Measurements from ENCODE around the gene MUL1. TPM values are rescaled to one million over a fixed set of nuclear protein-coding genes. Genes with fewer than 3 reads are reported as not detected.

Gene MUL1
- 10 to 100 TPM; 18.0 to 21.4 (median 20.8) TPM for total RNA-seq
- 14.7 TPM for total RNA-seq (2013)
- total RNA-seq: 20.4 to 42.0 (median 29.2) reads per million in 29 experiments

DNA sequence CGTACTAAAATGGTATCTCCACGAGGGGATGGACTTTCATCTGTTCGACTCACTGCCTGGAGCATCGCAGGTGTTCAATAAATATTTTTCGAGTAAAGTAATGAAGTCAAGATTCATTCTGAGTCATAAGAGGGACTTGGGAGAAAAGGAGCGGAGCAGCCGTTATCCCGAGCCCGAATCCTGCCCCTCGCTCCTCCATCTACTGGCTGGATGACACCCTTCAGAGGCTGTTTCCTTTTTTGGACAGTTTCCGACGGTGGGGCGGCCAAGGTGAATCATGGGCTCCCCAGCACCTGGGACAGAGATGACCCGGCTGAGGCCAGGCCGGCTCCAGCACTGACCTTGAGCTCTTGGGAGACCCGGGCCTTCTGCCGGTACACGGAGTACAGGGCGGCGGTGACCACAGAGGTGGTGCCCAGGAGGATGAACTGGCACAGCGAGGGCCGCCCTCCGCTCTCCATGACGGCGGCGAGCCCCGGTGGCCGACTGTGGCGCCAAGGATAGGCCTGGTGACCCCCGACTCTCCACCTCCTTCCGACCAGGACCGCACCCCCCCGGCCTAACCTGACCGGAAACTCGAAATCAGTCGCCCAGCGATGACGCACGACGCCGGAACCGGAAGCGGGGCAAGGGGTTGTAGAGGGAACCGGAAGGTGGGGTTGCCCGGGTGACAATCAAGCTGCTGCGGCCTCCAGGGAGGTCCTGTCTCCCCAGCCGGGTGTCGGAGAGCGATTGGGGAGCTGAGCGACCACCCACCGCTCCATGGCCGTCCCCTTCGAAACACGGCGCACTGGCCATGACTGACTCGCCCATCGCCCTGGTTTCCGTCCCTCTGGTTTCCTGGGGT is at the start of gene MUL1:
Gene MUL1 (minus strand): TSS at position 588 of the 847 bp plus-strand sequence. CDS start 127 bp downstream, at position 461.
- Histone ChIP-seq H3K4me1 (ENCODE audit: control insufficient read depth in 1 of 2, extremely low read depth in 1 of 2, insufficient read depth in 2 of 2, low read length in 2 of 2) (peaks cover 7 to 18% of the 10 kb centered on the region in 2 experiments), H3K4me3 (ENCODE audit: control insufficient read depth in 1 of 2, extremely low read depth in 1 of 2, low read length in 1 of 2) (peak within 1 kb of the TSS; percentile 88 to 98), H3K27me3 (replicated peaks in 1 of 2; ENCODE audit: control insufficient read depth in 2 of 2, extremely low read depth in 1 of 2, insufficient read depth in 2 of 2, low read length in 1 of 2) (peaks cover 0 to 9% of the 10 kb centered on the region in 2 experiments), H3K9me3 (no peaks in the 10 kb centered on the region), H3K27ac (ENCODE audit: low read length) (peak within 1 kb of the TSS; percentile 97), H3K36me3 (ENCODE audit: control insufficient read depth in 2 of 2, extremely low read depth in 1 of 2, insufficient read depth in 1 of 2, low read length in 1 of 2) (peaks cover 0 to 8% of the 10 kb centered on the region in 2 donors)
- WGBS (ENCODE audit: insufficient coverage): 3% methylated on average over 39 of the region's 58 CpGs
- peaks cover under 1 to 8% of the 10 kb centered on the region in 2 donors for H3K27me3 Mint-ChIP-seq
- no peaks in the 10 kb centered on the region for H3K9me3 Mint-ChIP-seq
- peak within 1 kb of the TSS; percentile 81 to 89 (median 85) for H3K4me3 Mint-ChIP-seq
- peak within 1 kb of the TSS; percentile 63 to 92 for H3K27ac Mint-ChIP-seq
- ATAC-seq (replicated peaks in 1 of 4) (peak; percentile 85 to 95 (median 92)), DNase-seq (peak; percentile 81 to 94 (median 91))
- H3K4me1 Mint-ChIP-seq: peaks cover 28 to 40% (median 28%) of the 10 kb centered on the region in 3 donors
- peaks cover 7% of the 10 kb centered on the region for H3K36me3 Mint-ChIP-seq
- CTCF ChIA-PET: no interaction called here
- POLR2A ChIA-PET: interaction anchor here in 1 of 2 donors (0.6 kb wide), 1 partner anchor 22 kb away, joined by 3 read pairs; the partner anchor contains the start of gene CAMK2N1

DNA sequence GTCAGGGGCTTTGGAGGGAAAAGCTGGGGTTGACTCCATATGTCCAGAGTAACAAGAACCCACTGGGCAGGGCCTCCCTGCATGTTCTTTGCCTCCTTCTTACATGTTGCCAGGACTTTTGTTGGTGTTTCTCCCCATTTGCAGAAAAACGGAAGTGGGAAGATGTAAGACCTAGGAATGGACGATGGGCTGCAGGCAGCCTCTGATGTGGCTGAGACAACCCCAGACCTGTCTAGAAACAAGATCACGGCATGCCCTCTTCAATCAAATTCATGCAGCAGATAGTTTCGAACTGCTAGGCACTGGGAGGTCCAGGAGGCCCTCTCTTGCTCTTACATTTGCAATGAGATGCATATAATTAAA is 47.8 kb upstream of the MUL1 start:
- H3K36me3 ChIP-seq (ENCODE audit: control insufficient read depth in 2 of 2, extremely low read depth in 1 of 2, insufficient read depth in 1 of 2, low read length in 1 of 2): no peaks in the 10 kb centered on the region
- POLR2A ChIA-PET: no interaction called here
- no peak overlapping the region for H3K27ac ChIP-seq (ENCODE audit: low read length)
- Mint-ChIP-seq H3K27ac (no peak overlapping the region), H3K9me3 (no peaks in the 10 kb centered on the region), H3K36me3 (no peaks in the 10 kb centered on the region), H3K4me3 (no peak overlapping the region), H3K27me3 (peaks cover 19 to 42% of the 10 kb centered on the region in 2 donors), H3K4me1 (peaks cover 0 to 3% (median 2%) of the 10 kb centered on the region in 3 donors)
- H3K27me3 ChIP-seq (replicated peaks in 1 of 2; ENCODE audit: control insufficient read depth in 2 of 2, extremely low read depth in 1 of 2, insufficient read depth in 2 of 2, low read length in 1 of 2): peaks cover 6 to 67% of the 10 kb centered on the region in 2 experiments
- no peaks in the 10 kb centered on the region for H3K9me3 ChIP-seq
- no peak overlapping the region for H3K4me3 ChIP-seq (ENCODE audit: control insufficient read depth in 1 of 2, extremely low read depth in 1 of 2, low read length in 1 of 2)
- CTCF ChIA-PET: no interaction called here
- H3K4me1 ChIP-seq (ENCODE audit: control insufficient read depth in 1 of 2, extremely low read depth in 1 of 2, insufficient read depth in 2 of 2, low read length in 2 of 2): peaks cover 0 to 8% of the 10 kb centered on the region in 2 experiments
- no peak for DNase-seq
- ATAC-seq (replicated peaks in 1 of 4): no peak
- 50% methylated on average over 1 of the region's 4 CpGs for WGBS (ENCODE audit: insufficient coverage)

DNA sequence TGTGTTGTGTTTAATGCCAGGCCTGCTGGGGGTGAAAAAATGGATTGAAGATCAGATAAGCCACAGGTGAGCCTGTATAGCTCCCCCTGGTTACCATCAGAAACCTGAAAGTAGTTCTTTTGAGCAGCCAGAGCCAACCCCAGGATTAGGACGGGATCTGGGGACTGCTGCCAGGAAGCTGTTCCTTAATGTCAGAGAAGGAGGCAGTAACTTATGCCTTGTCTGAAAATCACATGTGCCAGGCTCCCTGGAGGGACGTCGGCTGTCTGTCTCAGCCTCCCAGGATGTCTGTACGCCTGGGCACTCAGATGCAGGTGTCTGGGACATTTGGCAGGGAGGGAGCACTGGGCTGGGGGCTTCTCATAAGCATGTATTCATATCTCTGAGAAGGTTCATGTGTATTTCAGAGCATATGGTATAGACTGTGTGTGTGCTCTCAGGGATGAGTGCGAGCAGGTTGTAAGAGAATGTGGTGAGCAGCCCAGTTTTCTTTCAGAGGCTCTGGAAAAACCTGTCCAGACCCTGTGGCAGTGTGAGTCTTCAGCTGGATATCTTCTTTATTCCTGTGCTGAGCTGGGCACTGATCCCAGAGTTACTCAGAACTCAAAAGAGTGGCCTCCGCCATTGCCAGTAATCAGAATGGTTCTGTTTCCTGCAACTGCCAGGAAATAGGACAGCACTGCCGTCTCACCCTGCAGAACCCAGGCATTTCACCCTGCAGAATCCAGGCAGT is 47.2 kb upstream of the MUL1 start:
- peaks cover 17 to 40% of the 10 kb centered on the region in 2 donors for H3K27me3 Mint-ChIP-seq
- DNase-seq: no peak
- 68% methylated on average over 7 of the region's 7 CpGs for WGBS (ENCODE audit: insufficient coverage)

DNA sequence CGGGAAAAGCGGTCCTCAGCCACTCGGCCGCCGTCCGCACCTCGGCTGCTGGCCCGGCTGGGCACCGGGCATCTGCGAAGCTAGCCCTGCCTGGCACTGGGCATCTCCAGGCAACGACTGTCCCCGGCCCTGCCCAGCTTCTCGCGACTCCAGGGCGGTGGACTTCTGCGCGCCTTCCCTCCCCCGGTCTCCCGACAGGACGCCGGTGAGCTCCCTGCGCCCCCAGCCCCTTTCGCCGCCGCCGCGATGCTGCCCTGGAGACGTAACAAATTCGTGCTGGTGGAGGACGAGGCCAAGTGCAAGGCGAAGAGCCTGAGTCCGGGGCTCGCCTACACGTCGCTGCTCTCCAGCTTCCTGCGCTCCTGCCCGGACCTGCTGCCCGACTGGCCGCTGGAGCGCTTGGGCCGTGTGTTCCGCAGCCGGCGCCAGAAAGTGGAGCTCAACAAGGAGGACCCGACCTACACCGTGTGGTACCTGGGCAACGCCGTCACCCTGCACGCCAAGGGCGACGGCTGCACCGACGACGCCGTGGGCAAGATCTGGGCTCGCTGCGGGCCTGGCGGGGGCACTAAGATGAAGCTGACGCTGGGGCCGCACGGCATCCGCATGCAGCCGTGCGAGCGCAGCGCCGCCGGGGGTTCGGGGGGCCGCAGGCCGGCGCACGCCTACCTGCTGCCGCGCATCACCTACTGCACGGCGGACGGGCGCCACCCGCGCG is 44.9 kb upstream of the MUL1 start:
- Mint-ChIP-seq H3K4me1 (peaks cover 0 to 3% (median 2%) of the 10 kb centered on the region in 3 donors), H3K36me3 (no peaks in the 10 kb centered on the region), H3K27me3 (peaks cover 21 to 46% of the 10 kb centered on the region in 2 donors), H3K27ac (no peak overlapping the region), H3K9me3 (no peaks in the 10 kb centered on the region), H3K4me3 (no peak overlapping the region)
- ChIA-PET CTCF (interaction anchor here in 1 of 2 donors (0.6 kb wide), 1 partner anchor 25 kb away, joined by 3 read pairs; no protein-coding TSS in a partner anchor), POLR2A (no interaction called here)
- DNase-seq (no peak), ATAC-seq (replicated peaks in 1 of 4) (no peak)
- Histone ChIP-seq H3K27me3 (replicated peaks in 1 of 2; ENCODE audit: control insufficient read depth in 2 of 2, extremely low read depth in 1 of 2, insufficient read depth in 2 of 2, low read length in 1 of 2) (peaks cover 9 to 61% of the 10 kb centered on the region in 2 experiments), H3K9me3 (no peaks in the 10 kb centered on the region), H3K27ac (ENCODE audit: low read length) (no peak overlapping the region), H3K36me3 (ENCODE audit: control insufficient read depth in 2 of 2, extremely low read depth in 1 of 2, insufficient read depth in 1 of 2, low read length in 1 of 2) (no peaks in the 10 kb centered on the region), H3K4me1 (ENCODE audit: control insufficient read depth in 1 of 2, extremely low read depth in 1 of 2, insufficient read depth in 2 of 2, low read length in 2 of 2) (peaks cover 0 to 8% of the 10 kb centered on the region in 2 experiments), H3K4me3 (ENCODE audit: control insufficient read depth in 1 of 2, extremely low read depth in 1 of 2, low read length in 1 of 2) (no peak overlapping the region)
- WGBS (ENCODE audit: insufficient coverage): 6% methylated on average over 82 of the region's 82 CpGs

More for the DNA sequence above, 47.2 kb upstream of the MUL1 start:
- H3K4me3 ChIP-seq (ENCODE audit: control insufficient read depth in 1 of 2, extremely low read depth in 1 of 2, low read length in 1 of 2): no peak overlapping the region
- H3K4me3 Mint-ChIP-seq: no peak overlapping the region
- H3K27me3 ChIP-seq (replicated peaks in 1 of 2; ENCODE audit: control insufficient read depth in 2 of 2, extremely low read depth in 1 of 2, insufficient read depth in 2 of 2, low read length in 1 of 2): peaks cover 6 to 68% of the 10 kb centered on the region in 2 experiments
- no peaks in the 10 kb centered on the region for H3K9me3 Mint-ChIP-seq
- no peaks in the 10 kb centered on the region for H3K36me3 ChIP-seq (ENCODE audit: control insufficient read depth in 2 of 2, extremely low read depth in 1 of 2, insufficient read depth in 1 of 2, low read length in 1 of 2)
- H3K4me1 ChIP-seq (ENCODE audit: control insufficient read depth in 1 of 2, extremely low read depth in 1 of 2, insufficient read depth in 2 of 2, low read length in 2 of 2): peaks cover 0 to 8% of the 10 kb centered on the region in 2 experiments
- ChIA-PET CTCF (no interaction called here), POLR2A (no interaction called here)
- H3K36me3 Mint-ChIP-seq: no peaks in the 10 kb centered on the region
- ATAC-seq (replicated peaks in 1 of 4): no peak
- H3K4me1 Mint-ChIP-seq: peaks cover 0 to 3% (median 2%) of the 10 kb centered on the region in 3 donors
- H3K27ac ChIP-seq (ENCODE audit: low read length): no peak overlapping the region
- no peak overlapping the region for H3K27ac Mint-ChIP-seq
- no peaks in the 10 kb centered on the region for H3K9me3 ChIP-seq

GRCh38 chr1:20551945-20552727 is 44.2 kb upstream of the MUL1 start, which contains the start of gene FAM43B:
TSS of gene FAM43B (plus strand) at chr1:20552573. CDS start at chr1:20552974, 401 bp downstream.
- DNase-seq (no peak), ATAC-seq (replicated peaks in 1 of 4) (no peak)
- Mint-ChIP-seq H3K9me3 (no peaks in the 10 kb centered on the region), H3K4me3 (no peak within 1 kb of the TSS), H3K4me1 (peaks cover 0 to 3% (median 2%) of the 10 kb centered on the region in 3 donors), H3K27ac (no peak within 1 kb of the TSS), H3K36me3 (no peaks in the 10 kb centered on the region), H3K27me3 (peaks cover 26 to 47% of the 10 kb centered on the region in 2 donors)
- Histone ChIP-seq H3K36me3 (ENCODE audit: control insufficient read depth in 2 of 2, extremely low read depth in 1 of 2, insufficient read depth in 1 of 2, low read length in 1 of 2) (no peaks in the 10 kb centered on the region), H3K27ac (ENCODE audit: low read length) (no peak within 1 kb of the TSS), H3K4me1 (ENCODE audit: control insufficient read depth in 1 of 2, extremely low read depth in 1 of 2, insufficient read depth in 2 of 2, low read length in 2 of 2) (peaks cover 0 to 8% of the 10 kb centered on the region in 2 experiments), H3K27me3 (replicated peaks in 1 of 2; ENCODE audit: control insufficient read depth in 2 of 2, extremely low read depth in 1 of 2, insufficient read depth in 2 of 2, low read length in 1 of 2) (peaks cover 9 to 58% of the 10 kb centered on the region in 2 experiments), H3K9me3 (no peaks in the 10 kb centered on the region), H3K4me3 (ENCODE audit: control insufficient read depth in 1 of 2, extremely low read depth in 1 of 2, low read length in 1 of 2) (no peak within 1 kb of the TSS)
- POLR2A ChIA-PET: no interaction called here
- CTCF ChIA-PET: interaction anchor here in 1 of 2 donors (0.6 kb wide), 1 partner anchor 24 kb away, joined by 3 read pairs; no protein-coding TSS in a partner anchor
- 2% methylated on average over 26 of the region's 47 CpGs for WGBS (ENCODE audit: insufficient coverage)
